Measurements from ENCODE around the gene ADAM15.

The ADAM15 gene

DNA sequence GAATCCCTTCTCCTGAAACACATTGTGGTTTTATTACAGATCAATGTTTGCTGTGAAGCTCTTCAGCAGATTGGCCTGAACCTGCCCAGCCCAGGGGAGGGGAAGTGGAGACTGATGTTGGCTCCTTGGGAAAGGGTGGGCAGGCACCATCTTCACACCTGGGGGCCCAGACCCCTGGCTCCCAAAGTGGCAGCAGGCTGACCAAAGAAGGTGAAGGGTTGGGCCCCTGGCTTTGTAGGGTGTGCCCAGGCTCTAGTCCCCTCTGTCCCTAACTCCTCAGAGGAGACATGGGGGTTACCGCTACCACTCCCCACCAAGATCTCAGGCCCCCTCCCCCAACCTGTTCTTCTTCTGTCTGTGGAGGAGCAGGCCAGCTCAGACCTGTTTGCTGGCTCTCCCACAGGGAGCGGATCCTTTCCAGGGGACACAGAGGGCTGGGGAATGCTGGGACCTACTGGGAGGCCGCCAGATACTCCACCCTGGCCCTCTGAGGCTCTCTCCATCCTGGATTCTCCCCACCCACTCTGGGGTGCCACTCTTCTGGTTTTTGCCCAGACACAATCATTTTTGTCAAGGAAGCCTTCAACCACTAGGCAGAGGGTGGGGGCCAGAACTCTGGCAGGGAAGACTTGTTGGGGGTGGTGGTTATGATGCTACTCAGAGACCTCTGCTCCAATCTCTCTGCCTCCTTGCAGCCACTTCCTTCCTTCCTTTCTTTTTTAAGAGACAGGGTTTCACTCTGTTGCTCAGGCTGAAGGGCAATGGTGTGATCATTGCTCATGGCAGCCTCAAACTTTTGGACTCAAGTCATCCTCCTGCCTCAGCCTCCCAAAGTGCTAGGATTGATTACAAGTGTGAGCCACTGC lies 22.5 kb downstream of the ADAM15 start:
- no peak for DNase-seq

DNA sequence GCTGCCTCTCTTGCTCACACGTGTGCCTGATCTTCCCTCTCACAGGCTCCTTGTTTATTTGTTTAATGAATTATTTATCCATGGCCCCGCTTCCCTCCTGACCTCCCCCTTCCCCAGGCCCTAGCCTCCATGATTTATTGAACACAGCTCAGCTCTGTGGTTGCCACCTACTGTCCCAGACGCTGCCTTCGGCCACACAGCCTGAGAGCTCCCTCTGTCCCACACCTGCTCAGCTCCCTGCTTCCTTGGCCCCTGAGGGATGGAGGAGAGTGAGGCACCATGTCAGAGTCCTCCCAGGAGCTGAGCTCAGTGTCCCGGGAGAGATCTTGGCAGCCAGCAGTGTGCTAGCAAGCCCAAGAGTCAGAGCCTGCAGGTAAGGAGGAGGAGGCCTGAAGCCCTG lies 24.4 kb downstream of the ADAM15 start:
- no peak for DNase-seq

DNA sequence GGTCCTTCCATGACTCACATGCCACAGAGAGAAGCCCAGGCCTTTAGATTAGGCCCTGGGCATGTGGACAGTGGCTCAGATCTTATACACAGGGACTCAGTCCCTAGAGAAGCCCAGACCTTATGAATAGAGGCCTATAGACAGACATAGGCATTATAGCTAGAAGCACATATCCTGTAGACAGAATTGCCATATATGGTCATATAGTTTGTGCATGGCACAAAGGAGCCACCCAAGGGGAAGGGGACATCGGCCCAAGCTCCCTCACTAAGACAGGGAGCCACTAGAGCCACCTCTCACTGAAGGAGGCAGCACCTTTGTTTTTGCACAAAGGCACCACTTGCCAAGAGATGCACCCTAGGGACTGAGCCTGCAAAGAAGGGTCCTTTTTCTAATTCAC lies 25.3 kb downstream of the ADAM15 start:
- DNase-seq: no peak

DNA sequence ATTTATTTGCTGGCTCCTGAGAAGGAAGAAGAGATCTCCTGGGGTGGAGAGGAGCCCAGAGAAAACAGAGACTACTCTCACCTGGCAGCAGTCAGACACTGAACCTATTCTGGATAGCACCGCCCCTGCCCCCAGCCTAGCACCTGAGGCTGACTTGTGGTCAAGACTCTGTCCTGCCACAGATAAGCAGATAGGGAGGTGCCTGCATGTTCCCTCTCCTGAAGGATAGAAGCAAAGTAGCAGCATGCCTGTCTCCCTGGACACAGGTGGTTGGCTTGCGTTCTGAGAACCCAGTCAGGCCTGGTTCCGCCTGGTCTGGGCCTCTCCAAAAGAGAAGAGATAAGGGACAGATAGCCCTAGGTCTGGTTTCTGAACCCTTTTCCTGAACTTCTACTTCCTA lies 26.2 kb downstream of the ADAM15 start:
- DNase-seq: no peak

DNA sequence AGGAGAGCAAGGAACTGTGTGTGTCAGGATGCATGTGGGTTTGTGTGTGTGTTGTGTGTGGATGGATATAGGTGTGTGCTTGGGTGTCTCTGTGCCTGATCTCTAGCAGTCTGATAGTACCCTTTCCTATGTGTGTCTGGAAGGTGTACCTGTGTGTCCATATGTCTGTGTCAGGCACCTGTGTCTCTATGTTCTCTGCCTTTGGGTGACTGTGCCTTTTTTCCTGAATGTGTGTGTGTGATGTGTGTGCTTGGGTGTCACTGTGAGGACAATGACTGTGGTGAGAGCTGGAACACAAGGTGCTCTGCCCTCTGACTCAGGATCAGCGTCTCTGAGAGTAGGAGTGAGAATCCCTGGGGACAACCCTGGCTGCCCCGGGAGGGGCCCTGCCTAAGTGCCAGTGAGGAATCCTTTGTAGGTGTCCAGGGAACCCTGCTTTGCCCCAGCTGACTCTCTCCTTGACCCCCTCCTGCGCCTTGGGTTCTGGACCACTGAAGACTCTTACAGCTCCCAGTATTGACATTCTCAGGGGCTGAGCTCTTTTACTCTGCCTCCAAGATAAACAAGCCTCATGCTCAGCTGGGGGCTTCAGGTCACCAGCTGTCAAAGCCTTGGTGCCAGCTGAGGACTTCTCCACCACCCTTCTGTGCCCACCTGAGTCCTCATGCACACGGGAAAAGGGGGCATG lies 26.8 kb downstream of the ADAM15 start:
- no peak for DNase-seq

DNA sequence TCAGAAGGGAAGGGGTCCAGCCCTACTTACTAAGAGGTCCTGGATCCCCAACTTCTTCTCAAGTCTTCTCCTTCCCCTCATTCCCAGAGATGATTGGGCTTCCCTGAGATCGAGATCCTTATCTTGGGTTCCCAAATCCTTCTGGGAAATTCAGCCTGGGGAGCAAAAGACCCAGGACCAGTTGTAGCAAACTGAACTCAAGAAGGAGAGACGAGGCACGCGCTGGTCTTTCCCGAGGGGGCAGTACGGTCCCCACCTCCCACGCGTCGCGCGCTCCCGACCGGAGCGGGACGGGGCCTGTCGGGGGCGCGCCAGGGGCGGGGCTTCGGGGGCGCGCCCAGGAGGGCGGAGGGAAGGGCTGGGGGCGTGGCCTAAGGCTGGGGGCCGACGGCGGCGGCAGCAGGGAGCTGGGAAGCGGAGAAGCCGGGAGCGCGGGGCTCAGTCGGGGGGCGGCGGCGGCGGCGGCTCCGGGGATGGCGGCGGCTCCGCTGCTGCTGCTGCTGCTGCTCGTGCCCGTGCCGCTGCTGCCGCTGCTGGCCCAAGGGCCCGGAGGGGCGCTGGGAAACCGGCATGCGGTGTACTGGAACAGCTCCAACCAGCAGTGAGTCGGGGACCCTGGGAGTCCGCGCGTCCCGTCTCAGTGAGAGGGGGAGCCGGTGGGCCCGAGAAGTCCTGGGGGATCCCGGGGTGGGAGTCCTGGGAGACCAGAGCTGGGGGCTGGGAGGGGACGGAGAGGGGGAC lies 27.5 kb downstream of the ADAM15 start, which contains the start of gene EFNA3:
Gene EFNA3, plus strand, starts transcription at position 369 of the 741 bp plus-strand sequence. Its CDS starts 105 bp downstream, at position 474.
- DNase-seq: peak; percentile 28

DNA sequence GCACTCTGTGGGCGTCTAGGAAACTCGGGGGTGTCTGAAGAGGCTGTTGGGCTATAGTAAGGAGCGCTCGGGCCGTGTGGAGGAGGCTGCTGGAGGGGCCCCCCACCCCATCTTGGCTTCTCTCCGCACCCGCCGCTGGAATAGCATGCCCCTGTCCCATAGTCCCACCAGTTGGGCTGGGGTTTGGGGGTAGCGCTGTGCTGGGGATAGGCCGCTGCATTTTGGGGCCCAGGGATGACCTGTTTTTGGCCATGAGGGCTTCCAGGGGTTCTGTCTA lies 28.0 kb downstream of the ADAM15 start:
- no peak for DNase-seq

DNA sequence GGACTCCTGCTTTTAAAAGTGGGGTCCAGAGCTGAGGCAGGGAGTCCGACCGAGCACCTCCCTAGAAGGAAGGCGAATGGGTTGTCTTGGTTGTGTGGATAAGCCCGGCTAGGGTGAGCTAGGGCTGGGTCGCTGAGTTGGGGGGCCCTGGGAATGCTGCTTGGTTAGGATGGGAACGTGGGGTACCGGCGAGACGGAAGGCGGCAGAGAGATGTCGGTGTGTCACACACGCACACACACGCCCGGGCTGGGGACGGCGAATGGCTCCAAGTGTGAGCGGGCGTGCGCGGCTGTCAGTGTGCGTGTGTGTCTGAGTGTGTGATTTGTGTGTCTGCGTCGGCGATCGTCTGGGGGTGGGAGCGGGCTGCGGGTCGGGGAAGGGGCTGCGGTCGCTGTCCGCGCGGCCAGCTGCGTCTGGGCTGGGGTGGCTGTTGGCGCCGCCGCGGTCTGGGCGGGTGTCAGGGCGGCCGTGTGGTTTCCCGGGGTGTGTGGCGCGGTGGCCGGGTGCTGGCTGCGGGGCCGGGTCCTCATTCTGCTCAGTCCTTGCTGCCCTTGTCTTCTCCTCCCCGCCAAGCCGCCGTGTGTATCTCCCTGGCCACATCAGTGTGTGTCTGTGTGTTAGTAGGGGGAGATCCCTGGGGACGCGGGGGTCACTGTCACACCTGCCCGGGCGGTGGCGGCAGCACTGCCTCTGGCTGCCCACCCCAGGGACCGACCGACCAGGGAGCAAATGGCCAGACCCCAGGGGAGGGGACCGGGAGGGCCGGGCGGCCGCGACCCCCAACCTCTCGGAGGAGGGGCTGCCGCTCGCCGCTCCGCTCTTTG lies 28.6 kb downstream of the ADAM15 start:
- DNase-seq: no peak

DNA sequence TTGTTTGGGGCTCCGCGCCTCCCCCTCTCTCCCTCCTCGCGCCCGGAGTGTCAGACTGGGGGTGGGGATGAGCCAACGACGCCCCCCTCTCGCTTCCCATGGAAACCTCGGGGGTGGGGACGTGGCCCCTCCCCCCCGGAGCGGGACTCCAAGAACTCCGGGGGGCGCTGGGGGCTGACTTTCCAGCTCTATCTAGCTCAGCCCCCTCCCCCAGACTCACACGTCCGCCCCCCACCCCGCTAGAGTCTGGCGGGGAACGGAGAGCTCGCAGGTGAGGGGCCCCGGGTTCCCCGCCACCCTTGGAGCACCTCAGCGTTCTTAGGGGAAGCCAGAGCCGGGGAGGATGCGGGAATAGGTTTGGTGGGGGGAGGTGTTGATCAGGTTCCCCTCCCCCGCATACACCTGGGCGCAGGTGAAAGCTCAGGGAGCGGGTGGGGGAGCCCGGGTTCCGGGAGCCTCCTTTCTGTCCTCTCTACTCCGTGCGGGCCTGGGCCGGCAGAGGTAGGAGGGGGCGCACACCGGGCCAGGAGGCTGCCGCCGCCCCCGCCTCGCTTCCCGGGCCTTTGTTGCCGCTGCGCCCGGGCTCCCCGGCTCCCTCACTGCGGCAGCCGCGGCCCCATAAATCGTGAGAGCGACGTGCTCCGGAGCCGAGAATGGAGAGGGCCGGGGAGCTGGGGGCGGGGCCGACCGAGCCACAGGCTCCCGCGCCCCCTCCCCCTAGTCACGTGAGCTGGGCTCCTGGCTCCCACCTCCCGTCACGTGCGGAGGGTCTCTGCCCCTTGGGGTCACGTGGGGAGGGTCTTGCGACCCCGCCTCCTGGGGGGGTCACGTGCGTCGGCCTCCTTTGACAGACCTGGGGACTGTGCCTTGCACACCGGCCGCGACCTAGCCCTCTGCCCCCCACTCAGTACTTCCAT lies 29.5 kb downstream of the ADAM15 start:
- DNase-seq: peak; percentile 77

DNA sequence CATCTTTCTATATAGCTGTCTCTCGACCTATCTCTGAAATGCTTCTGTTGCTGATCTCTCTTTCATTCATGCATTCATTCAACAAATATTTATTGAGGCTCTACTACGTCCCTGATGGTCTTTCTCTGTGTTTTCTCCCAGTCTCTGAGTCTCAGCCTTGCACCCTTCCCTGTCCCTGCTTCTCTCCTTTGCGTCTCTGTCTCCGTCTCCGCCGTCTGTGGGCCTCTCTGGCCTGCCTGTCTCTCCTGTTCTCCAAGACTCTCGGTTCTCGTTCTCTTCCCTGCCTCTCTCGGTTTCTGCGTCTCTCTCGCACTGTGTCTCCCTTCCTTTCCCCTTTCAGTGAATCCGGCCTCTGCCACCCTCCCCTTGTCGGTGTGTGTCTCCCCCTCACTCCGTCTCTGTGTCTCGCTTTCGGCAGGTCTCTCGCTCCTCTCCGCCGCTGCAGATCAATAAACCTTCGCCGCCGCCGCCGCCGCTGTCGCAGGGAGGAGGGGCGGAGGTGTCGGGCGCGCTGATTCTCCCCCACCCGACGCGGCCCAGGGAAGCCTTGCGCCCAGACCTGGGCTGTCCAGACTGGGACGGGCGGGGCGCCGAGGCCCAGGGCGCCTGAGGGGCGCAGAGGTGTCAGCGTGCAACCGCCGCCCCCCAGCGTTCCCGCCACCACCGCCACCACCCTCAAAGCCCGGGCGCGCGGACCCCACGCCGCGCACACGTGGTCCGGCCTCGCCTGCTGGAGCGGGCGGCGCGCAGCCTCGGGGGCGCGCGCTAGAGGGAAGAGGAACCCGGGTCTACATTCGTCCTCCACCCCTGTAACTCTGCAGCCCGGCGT lies 30.6 kb downstream of the ADAM15 start:
- no peak for DNase-seq

DNA sequence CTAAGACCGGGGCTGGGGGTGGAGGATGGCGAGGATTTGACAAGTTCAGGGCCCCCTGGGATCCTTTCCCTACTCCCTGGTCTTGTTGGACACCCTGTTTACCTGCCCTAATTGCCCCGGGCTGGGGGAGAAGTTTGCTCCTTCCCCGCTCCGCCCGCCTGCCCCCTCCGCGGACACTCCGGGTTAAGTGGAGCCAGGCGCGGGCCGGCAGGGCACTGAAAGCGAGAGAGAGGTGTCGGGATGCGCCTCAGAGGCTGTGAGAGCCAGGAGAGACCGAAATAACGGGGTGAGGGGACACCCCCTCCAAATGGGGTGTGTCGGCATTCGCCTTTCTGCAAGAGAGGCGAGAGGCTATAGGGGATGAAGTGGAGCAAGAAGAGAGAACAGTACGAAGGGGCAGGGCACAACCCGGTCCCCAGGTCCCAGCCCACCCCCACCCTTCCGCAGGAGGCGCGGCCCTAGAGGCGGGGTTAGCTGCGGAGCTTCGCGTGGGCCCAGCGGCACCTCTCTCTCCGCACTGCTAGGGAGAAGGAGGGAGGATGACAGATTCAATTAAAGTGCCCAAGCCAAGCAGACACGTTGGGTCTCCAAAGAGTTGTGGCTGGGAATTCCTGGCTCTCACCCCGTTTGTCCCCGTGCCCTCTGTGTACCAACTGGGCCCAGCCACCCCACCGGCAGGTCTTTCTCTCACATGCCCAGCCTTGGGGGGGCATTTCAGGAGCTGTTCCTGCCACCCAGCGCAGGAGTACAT lies 31.4 kb downstream of the ADAM15 start:
- no peak for DNase-seq

DNA sequence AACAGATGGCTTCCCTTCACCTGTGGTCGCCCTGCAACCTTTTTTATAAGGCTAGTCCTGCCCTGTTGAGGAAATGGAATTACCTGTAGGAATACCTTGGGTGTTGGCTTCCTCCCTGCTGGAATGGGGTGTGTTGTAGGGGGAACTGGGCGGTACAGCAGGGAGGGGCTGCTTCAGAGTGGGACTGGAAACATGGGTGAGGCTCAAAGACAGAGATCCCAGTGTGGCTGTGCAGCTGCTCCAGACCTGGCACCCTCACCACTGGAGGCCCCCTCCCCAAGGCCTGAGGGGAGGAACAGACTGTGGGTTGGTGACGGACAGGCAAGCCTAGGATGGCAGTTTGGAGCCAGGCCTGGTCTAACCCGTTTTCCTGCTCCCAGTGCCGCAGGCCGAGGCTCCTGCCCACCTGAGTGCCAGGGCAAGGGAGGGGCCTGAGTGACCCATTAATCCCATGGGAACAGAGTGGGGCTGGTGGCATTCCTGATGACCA lies 32.0 kb downstream of the ADAM15 start:
- no peak for DNase-seq

DNA sequence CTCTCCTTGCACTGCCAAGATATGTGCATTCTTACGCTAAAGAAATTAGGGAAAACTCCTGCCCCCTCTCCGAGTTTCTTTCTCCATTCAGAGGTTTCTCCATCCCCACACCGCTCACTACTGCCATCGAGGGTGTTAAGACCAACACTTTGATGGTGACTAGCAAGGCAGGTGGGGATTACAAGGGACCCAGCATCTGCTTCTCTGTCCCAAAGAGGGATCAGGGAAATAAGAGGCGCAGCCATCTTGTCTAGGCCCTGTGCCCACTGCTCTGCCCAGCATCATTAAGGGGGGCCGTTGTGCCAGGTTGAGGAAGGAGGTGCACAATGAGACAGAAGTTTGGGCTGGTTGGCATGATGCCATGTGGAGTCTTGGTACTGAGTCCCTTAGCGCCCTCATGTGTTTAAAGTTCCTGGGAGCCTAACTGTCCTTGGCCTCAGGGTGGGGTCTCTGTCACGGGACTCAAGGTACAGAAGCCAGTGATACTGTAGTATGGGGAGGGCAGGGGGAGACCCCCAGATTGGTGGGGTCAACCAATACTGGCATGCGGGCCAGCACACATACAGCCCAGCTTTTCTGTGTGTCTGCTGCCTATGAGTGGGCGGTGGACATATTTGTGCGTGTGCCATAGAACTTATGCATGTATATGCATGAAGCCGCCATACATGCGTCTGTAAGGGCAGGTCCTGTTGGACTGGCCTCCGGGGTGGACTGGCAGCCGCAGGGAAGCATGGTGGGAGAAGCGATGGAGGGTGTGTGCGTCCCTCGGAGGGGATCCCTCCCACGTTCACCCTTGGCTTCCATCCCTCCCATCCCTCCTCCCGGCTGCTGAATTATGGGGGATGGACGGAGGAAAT lies 33.0 kb downstream of the ADAM15 start:
- no peak for DNase-seq

DNA sequence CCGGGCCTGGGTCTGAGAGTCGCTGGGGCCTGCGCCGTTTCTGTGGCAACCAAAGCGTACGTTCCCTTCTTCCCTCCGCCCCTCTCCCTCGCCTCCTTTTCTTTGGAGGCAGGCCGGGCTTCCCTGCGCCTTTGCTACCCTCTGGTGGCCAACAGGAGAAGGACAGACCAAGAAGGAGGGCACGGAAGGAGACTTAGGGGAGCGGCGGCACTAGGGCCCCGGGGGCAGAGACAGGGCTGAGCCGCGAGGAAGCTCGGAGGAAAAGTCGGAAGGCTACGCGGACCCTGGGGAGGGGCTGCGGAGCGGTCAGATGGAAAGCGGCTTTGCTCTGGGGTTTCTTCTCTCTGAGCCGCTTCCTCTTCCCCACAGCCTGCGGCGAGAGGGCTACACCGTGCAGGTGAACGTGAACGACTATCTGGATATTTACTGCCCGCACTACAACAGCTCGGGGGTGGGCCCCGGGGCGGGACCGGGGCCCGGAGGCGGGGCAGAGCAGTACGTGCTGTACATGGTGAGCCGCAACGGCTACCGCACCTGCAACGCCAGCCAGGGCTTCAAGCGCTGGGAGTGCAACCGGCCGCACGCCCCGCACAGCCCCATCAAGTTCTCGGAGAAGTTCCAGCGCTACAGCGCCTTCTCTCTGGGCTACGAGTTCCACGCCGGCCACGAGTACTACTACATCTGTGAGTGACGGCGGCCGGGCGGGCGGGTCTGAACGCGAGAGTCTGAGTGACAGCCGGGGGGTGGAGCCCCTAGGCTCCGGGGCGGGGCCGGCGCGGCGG lies 33.8 kb downstream of the ADAM15 start:
- peak; percentile 96 for DNase-seq

DNA sequence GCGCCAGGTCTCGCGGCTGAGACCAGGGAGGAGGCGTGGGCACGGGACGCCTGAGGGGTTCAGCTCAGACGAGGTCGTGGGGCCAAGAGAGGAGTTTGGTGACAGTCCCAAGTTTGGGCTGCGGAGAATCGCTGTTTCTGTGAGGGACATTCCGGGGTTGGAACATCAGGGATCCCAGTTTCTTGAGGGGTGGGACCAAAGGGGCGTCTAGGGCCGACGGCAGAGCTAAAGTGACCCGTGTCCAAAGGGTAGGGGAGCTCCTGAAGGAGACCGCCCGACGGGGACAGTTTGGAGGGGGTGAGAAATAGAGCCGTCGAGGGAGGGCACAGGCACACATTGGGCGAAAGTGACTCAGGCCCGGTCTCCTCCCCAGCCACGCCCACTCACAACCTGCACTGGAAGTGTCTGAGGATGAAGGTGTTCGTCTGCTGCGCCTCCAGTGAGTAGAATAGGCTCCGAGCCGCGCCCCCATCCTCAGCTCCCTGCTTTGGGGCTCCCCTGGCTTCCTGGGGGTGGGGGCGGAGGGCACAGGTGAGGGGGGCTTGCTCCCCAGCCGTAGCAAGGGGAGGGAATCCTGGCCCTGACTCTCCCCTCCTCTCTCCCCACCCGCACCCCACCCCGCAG lies 34.5 kb downstream of the ADAM15 start:
- no peak for DNase-seq

DNA sequence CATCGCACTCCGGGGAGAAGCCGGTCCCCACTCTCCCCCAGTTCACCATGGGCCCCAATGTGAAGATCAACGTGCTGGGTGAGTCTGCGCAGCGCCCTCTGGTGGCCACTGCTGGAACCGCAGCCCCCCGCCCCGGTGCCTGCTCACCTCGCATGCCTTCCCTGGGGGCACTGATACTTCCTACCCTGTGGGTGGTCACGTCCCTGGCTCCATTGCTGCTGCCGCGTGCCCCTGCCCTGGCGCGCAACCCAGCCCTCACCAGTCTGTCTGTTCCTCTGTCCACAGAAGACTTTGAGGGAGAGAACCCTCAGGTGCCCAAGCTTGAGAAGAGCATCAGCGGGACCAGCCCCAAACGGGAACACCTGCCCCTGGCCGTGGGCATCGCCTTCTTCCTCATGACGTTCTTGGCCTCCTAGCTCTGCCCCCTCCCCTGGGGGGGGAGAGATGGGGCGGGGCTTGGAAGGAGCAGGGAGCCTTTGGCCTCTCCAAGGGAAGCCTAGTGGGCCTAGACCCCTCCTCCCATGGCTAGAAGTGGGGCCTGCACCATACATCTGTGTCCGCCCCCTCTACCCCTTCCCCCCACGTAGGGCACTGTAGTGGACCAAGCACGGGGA lies 35.1 kb downstream of the ADAM15 start:
- peak; percentile 21 for DNase-seq
